22Rv1 (cell line): ENCODE measurements around the gene APBA2.

Experiments used
- CTCF ChIP-seq: fragments of 450-650 bp; IDR thresholded peaks from 2 replicates; pipeline ENCODE4 v1.5.1; 2017; ENCODE audit warnings: mild to moderate bottlenecking
- ZFX ChIP-seq: fragments of 450-650 bp; IDR thresholded peaks from 2 replicates; pipeline ENCODE4 v1.6.1; 2017; ENCODE audit warnings: antibody characterized with exemption, borderline replicate concordance

DNA sequence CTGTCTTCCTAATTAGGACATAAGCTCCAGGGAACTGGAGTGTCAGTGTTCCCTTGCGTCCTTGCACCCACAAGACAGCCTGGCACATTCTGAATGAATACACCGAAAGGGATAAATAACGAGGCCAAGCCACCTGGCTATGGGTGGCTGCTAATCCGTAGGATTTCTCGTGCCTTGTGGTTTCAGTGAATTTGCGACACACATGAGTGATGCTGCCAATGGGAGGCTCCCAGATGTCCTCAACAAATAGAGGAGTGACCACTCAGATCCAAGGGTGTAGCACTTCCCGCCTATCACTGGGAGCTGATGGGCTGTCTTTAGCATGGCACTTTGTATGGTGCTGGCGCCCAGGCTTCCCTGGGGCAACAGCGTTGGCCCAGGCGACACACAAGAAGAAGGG, 43.4 kb downstream of the APBA2 start:
- TF ChIP-seq CTCF (no peak), ZFX (no peak)
